Myocyte (in vitro differentiated cells): ENCODE data around the gene CALCR. TPM values are rescaled to one million over a fixed set of nuclear protein-coding genes. Genes with fewer than 3 reads are reported as not detected.

Experiments
- microRNA counts: library from miRNA; unstranded; fragments of <30 nt; microRNA quantifications from one replicate; lab custom pipeline; 2016
- microRNA-seq: library from miRNA; unstranded; fragments of <30 nt; microRNA quantifications from one replicate; pipeline ENCODE4, GENCODE V29; 2016
- total RNA-seq: library from RNA; depleted of rRNA; stranded (reverse); fragments of >200 nt; gene quantifications from 2 replicates; pipeline ENCODE4 v1.2.3, GENCODE V29; 2014

Gene CALCR
- total RNA-seq, 1 donor from 2014 or later, result not detected

MicroRNA genes within 50 kb of the gene (microRNA counts, 767-probe panel; counts per million panel counts)
- not detected for microRNA hsa-miR-489 (lab: Ali Mortazavi, UCI)
- microRNA hsa-miR-653 (lab: Ali Mortazavi, UCI), result not detected

Small RNA genes within 50 kb of the gene (microRNA-seq; reads per million reads assigned to microRNA genes)
- gene MIR489, result not detected
- not detected for gene MIR653
